SK-N-SH treated with all-trans-retinoic acid at 6 μM for 48 hours (cell line): ENCODE results near the gene MALT1.

ENCODE experiments used
- ATAC-seq: fragments of 200-7000 bp; cut with Tn5 transposase; 3 replicates; pipeline ENCODE4 v1.9.1; 2020; ENCODE audit warnings: mild to moderate bottlenecking, moderate library complexity
- ARNTL ChIP-seq: fragments of 450-650 bp; formaldehyde crosslinking; IDR thresholded peaks from 2 replicates; pipeline ENCODE4 v1.5.0; 2020; ENCODE audit warnings: low read depth, mild to moderate bottlenecking, moderate library complexity, borderline replicate concordance
- BACH2 ChIP-seq: fragments of 250-450 bp; sonication (Bioruptor Pico); IDR thresholded peaks from 2 replicates; pipeline ENCODE4 v1.9.0; 2021; ENCODE audit warnings: mild to moderate bottlenecking, borderline replicate concordance
- CREB5 ChIP-seq: fragments of 250-450 bp; sonication (Bioruptor Pico); IDR thresholded peaks from 2 replicates; pipeline ENCODE4 v1.5.1; 2020; ENCODE audit warnings: low read depth, mild to moderate bottlenecking, moderate library complexity
- CSDC2 ChIP-seq: fragments of 250-450 bp; sonication (Bioruptor Pico); IDR thresholded peaks from 2 replicates; pipeline ENCODE4 v1.5.0; 2020; ENCODE audit warnings: mild to moderate bottlenecking, moderate library complexity
- CSRNP3 ChIP-seq: fragments of 250-450 bp; sonication (Bioruptor Pico); IDR thresholded peaks from 2 replicates; pipeline ENCODE4 v1.5.1; 2021; ENCODE audit warnings: mild to moderate bottlenecking, moderate library complexity
- ESRRG ChIP-seq: fragments of 250-450 bp; sonication (Bioruptor Pico); IDR thresholded peaks from 2 replicates; pipeline ENCODE4 v1.6.1; 2021; ENCODE audit warnings: mild to moderate bottlenecking
- GLIS3 ChIP-seq: fragments of 250-450 bp; sonication (Bioruptor Pico); IDR thresholded peaks from 2 replicates; pipeline ENCODE4 v1.5.0; 2020; ENCODE audit warnings: mild to moderate bottlenecking, moderate library complexity
- ISL1 ChIP-seq: fragments of 250-450 bp; sonication (Bioruptor Pico); IDR thresholded peaks from 2 replicates; pipeline ENCODE4 v2.1.2; 2022; ENCODE audit warnings: mild to moderate bottlenecking, moderate library complexity
- OSR1 ChIP-seq: fragments of 250-450 bp; sonication (Bioruptor Pico); IDR thresholded peaks from 2 replicates; pipeline ENCODE4 v1.8.0; 2022; ENCODE audit warnings: moderate library complexity, mild to moderate bottlenecking, inconsistent platforms
- PATZ1 ChIP-seq: fragments of 250-450 bp; sonication (Bioruptor Pico); IDR thresholded peaks from 2 replicates; pipeline ENCODE4 v1.8.0; 2020; ENCODE audit warnings: mild to moderate bottlenecking, moderate library complexity, borderline replicate concordance
- POU6F1 ChIP-seq: fragments of 250-450 bp; sonication (Bioruptor Pico); IDR thresholded peaks from 2 replicates; pipeline ENCODE4 v1.8.0; 2021; ENCODE audit warnings: low read depth, mild to moderate bottlenecking, moderate library complexity, borderline replicate concordance
- PPARA ChIP-seq: fragments of 250-450 bp; sonication (Bioruptor Pico); IDR thresholded peaks from 2 replicates; pipeline ENCODE4 v1.5.0; 2020; ENCODE audit warnings: mild to moderate bottlenecking, borderline replicate concordance
- RARB ChIP-seq: fragments of 250-450 bp; sonication (Bioruptor Pico); IDR thresholded peaks from 2 replicates; pipeline ENCODE4 v1.8.0; 2021; ENCODE audit warnings: mild to moderate bottlenecking, moderate library complexity
- SNAI2 ChIP-seq: fragments of 250-450 bp; sonication (Bioruptor Pico); IDR thresholded peaks from 2 replicates; pipeline ENCODE4 v1.5.0; 2020; ENCODE audit warnings: mild to moderate bottlenecking, moderate library complexity
- TCF4 ChIP-seq: fragments of 250-450 bp; sonication (Bioruptor Pico); IDR thresholded peaks from 2 replicates; pipeline ENCODE4 v1.8.0; 2021; ENCODE audit warnings: mild to moderate bottlenecking, moderate library complexity, borderline replicate concordance
- TOX ChIP-seq: fragments of 250-450 bp; sonication (Bioruptor Pico); IDR thresholded peaks from 2 replicates; pipeline ENCODE4 v1.8.0; 2021; ENCODE audit warnings: mild to moderate bottlenecking, moderate library complexity, borderline replicate concordance
- TSHZ2 ChIP-seq: fragments of 250-450 bp; sonication (Bioruptor Pico); IDR thresholded peaks from 2 replicates; pipeline ENCODE4 v1.5.0; 2020; ENCODE audit warnings: mild to moderate bottlenecking, moderate library complexity
- ZC3H10 ChIP-seq: fragments of 250-450 bp; sonication (Bioruptor Pico); IDR thresholded peaks from 2 replicates; pipeline ENCODE4 v1.5.1; 2021; ENCODE audit warnings: mild to moderate bottlenecking, moderate library complexity
- ZFP3 ChIP-seq: fragments of 250-450 bp; sonication (Bioruptor Pico); IDR thresholded peaks from 2 replicates; pipeline ENCODE4 v1.5.0; 2020; ENCODE audit warnings: mild to moderate bottlenecking, moderate library complexity
- ZFP30 ChIP-seq: fragments of 450-650 bp; formaldehyde crosslinking; IDR thresholded peaks from 2 replicates; pipeline ENCODE4 v1.5.0; 2022; ENCODE audit warnings: mild to moderate bottlenecking, moderate library complexity
- ZNF565 ChIP-seq: fragments of 450-650 bp; formaldehyde crosslinking; conservative IDR thresholded peaks from 2 replicates; pipeline ENCODE4 v1.5.0; 2020; ENCODE audit warnings: low read depth, mild to moderate bottlenecking, moderate library complexity
- ZNF70 ChIP-seq: fragments of 450-650 bp; formaldehyde crosslinking; IDR thresholded peaks from 2 replicates; pipeline ENCODE4 v1.5.0; 2020; ENCODE audit warnings: mild to moderate bottlenecking, moderate library complexity
- ZNF8 ChIP-seq: fragments of 450-650 bp; formaldehyde crosslinking; IDR thresholded peaks from 2 replicates; pipeline ENCODE4 v1.5.0; 2020; ENCODE audit warnings: mild to moderate bottlenecking, moderate library complexity

MALT1 gene

GRCh38 chr18:58700209-58700608 is 28.9 kb downstream of the MALT1 start:
- no peak for ATAC-seq
- no peak for TF ChIP-seq CREB5 (CRISPR knock-in tag)
- TF ChIP-seq CSDC2 (CRISPR knock-in tag), result no peak
- no peak for TF ChIP-seq BACH2 (CRISPR knock-in tag)
- no peak for TF ChIP-seq ZFP30 (CRISPR knock-in tag)
- TF ChIP-seq RARB (CRISPR knock-in tag), result no peak
- TF ChIP-seq OSR1 (CRISPR knock-in tag), result no peak
- TF ChIP-seq SNAI2 (CRISPR knock-in tag), result no peak
- TF ChIP-seq CSRNP3, result no peak
- no peak for TF ChIP-seq TSHZ2 (CRISPR knock-in tag)
- TF ChIP-seq ZNF70 (CRISPR knock-in tag), result no peak
- TF ChIP-seq PATZ1 (CRISPR knock-in tag), result no peak
- TF ChIP-seq TCF4, result no peak
- TF ChIP-seq PPARA (CRISPR knock-in tag), result no peak
- no peak for TF ChIP-seq ISL1 (CRISPR knock-in tag)
- no peak for TF ChIP-seq ZC3H10
- TF ChIP-seq ZNF565 (CRISPR knock-in tag), result no peak
- no peak for TF ChIP-seq POU6F1

- TF ChIP-seq ISL1 (CRISPR knock-in tag), result no peak
- no peak for TF ChIP-seq SNAI2 (CRISPR knock-in tag)
- no peak for TF ChIP-seq ZNF8 (CRISPR knock-in tag)
- no peak for TF ChIP-seq ZNF565 (CRISPR knock-in tag)
- no peak for TF ChIP-seq TOX
- no peak for TF ChIP-seq RARB (CRISPR knock-in tag)
- TF ChIP-seq ZC3H10, result no peak
- TF ChIP-seq ZFP3, result no peak
- TF ChIP-seq OSR1 (CRISPR knock-in tag), result no peak
- ATAC-seq, result no peak
These were observed 41.7 kb downstream of the MALT1 start for GRCh38 chr18:58712930-58713329.

GRCh38 chr18:58714259-58714658 is 43.0 kb downstream of the MALT1 start:
- TF ChIP-seq OSR1 (CRISPR knock-in tag), result no peak
- no peak for TF ChIP-seq PPARA (CRISPR knock-in tag)
- TF ChIP-seq SNAI2 (CRISPR knock-in tag), result no peak
- TF ChIP-seq ESRRG, result no peak
- TF ChIP-seq ZFP30 (CRISPR knock-in tag), result no peak
- no peak for TF ChIP-seq ZNF70 (CRISPR knock-in tag)
- TF ChIP-seq CREB5 (CRISPR knock-in tag), result no peak
- no peak for TF ChIP-seq TOX
- TF ChIP-seq GLIS3 (CRISPR knock-in tag), result no peak
- TF ChIP-seq PATZ1 (CRISPR knock-in tag), result no peak
- no peak for TF ChIP-seq ZNF565 (CRISPR knock-in tag)
- TF ChIP-seq CSRNP3, result no peak
- TF ChIP-seq ARNTL (CRISPR knock-in tag), result no peak
- TF ChIP-seq CSDC2 (CRISPR knock-in tag), result no peak
- no peak for TF ChIP-seq TCF4
- TF ChIP-seq ZNF8 (CRISPR knock-in tag), result no peak
- TF ChIP-seq ZC3H10, result no peak

More at GRCh38 chr18:58714259-58714658, 43.0 kb downstream of the MALT1 start:
- ATAC-seq, result no peak
